Activated gamma-delta T cell treated with anti-CD3 and anti-CD28 coated beads, Interleukin-2, amount 50 U/mL, for 16 hours (primary cell): ENCODE data around the gene PANK2.
A peak's percentile ranks its signal among the peaks of the same experiment; 100 is the strongest.
"Not testable (repeated sequence)": the region's sequence is repeated elsewhere in the genome, so short reads cannot be mapped to it uniquely, and the experiment has no call there.

Experiments used
- DNase-seq: peaks from one replicate; pipeline ENCODE4 v3.0.0-alpha.2; 2020; ENCODE audit warnings: low read depth

The PANK2 gene

DNA sequence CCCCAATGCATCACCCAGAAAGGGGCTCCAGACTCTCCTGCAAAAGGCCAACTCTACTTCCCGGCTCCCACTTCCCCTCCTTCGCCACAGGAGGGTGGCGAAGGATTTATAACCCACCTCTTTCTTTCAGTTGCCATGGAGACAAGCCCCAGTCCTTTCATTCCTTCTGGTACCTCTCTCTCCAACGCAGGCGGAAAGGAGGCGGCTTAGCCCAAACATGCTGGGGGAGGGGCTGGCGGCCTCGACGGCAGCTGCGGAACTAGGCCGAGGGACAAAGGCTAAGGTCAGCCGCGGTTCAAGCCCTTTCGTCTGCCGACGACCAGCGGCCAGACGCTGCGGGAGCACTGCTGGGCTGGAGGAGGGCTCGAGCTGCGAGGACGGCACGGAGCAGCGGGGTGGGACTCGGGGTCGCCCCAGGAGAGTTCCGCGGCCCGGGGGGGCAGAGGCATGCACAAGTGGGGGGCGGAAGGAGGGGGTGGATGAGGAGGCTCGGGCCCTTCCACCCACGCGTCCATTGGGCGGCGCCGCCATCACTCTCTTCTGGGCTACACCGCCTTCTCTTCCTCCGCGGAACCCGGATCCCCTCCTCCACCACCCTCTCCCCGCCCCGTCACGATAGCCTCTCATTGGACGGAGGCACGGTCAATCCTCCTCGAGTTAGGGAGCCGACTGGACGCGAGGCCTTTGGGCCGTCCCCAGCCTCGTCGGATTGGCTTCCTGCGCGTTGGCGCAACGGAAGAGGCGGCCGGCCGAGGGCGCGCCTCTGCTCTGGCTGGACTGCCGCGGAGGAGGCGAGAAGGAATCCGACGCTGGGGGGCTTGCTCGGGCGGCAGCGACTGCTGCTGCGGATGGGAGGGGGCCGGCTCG lies at the start of gene PANK2:
TSS of gene PANK2 (plus strand) at position 766 of the 867 bp plus-strand sequence.
- DNase-seq, result peak; percentile 96

DNA sequence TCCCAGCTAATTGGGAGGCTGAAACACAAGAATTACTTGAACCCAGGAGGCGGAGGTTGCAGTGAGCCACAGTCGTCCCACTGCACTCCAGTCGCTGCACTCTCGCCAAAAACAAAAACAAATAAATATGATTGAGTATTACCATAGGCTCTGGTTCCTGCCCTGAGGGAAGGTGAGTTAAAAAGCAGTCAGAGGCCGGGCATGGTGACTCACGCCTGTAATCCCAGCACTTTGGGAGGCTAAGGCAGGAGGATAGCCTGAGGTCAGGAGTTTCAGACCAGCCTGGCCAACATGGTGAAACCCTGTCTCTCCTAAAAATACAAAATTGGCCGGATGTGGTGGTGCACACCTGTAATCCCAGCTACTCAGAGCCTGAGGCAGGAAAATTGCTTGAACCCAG lies 49.0 kb upstream of the PANK2 start:
- DNase-seq, result not testable (repeated sequence)

DNA sequence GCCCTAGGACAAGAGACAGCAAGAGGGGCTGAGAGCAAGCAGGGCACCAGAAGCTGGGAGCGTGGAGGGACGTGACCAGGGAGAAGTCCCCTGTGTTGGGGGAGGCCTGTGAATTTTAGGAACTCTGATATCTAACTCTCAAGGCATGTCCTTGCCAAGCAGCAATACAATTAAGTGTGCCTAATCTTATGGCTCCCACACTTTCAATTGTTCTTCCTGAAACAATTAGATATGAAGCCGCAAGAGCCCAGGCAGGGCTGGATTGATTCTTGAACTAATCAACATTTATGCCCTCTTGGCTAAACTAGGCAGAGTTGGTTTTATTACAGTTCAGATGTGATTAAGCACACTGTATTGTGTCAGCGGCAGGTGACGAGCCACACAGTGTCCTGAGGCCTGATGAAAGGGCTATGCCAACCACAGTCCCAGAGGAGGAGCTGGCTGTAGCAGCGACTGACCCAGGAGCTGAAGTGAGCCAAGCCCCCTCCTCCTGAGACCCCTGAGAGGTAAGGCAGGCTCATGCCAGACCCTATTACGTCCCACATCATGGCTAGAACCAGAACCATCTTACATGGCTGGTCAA lies 46.7 kb upstream of the PANK2 start:
- no peak for DNase-seq

DNA sequence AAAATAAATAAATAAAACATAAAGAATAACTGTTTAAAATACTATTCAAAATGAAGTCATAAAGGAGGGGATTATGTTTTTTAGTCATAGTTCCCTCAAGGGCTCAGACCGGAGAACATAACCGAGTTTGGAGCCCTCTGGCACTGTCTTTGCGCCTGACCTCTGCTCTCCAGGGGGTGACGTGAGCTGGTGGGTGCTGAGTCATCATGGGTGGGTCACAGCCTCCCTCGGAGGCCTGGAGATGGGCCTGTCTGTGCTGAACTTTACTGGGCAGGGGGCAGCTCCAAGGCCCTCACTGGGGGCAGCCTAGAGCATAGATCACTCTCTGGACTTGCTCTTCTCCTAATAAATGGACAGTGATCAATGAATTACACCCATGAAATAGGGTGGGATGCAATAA lies 45.7 kb upstream of the PANK2 start:
- no peak for DNase-seq

DNA sequence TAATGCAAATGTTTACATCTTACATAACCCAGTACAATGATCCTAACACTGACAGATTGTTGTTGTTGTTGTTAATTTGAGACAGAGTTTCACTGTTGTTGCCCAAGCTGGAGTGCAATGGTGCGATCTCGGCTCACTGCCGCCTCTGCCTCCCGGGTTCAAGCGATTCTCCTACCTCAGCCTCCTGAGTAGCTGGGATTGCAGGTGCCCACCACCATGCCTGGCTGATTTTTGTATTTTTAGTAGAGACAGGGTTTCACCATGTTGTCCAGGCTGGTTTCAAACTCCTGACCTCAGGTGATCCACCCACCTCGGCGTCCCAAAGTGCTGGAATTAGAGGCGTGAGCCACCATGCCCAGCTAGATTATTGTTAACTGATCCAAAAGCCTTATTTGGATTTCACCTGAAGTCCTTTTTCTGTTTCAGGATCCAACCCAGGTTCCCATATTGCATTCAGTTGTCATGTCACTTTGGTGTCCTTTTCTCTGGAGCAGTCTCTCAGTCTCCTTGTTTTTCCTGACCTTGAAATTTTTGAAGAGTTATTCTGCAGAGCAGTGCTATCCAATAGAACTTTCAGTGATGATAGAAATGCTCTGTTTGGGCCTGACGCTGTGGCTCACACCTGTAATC lies 45.1 kb upstream of the PANK2 start:
- not testable (repeated sequence) for DNase-seq

DNA sequence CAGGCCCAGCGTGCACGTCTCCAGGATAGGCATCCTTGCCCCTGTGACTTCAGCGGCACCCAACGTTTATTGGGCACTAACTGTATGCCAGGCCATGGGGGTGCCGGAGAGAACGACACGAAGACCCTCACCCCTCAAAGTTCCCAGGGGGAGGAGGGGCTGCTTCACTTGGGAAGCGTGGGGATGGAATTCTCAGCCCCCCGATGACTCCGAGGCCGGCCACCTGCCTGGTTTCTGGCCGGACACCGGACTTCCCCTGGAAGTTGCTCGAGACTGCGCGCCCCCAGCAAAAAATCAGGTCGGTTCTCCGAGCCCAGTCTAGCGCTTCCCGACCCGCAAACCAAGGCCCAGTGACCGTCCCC lies 42.8 kb upstream of the PANK2 start:
- no peak for DNase-seq

DNA sequence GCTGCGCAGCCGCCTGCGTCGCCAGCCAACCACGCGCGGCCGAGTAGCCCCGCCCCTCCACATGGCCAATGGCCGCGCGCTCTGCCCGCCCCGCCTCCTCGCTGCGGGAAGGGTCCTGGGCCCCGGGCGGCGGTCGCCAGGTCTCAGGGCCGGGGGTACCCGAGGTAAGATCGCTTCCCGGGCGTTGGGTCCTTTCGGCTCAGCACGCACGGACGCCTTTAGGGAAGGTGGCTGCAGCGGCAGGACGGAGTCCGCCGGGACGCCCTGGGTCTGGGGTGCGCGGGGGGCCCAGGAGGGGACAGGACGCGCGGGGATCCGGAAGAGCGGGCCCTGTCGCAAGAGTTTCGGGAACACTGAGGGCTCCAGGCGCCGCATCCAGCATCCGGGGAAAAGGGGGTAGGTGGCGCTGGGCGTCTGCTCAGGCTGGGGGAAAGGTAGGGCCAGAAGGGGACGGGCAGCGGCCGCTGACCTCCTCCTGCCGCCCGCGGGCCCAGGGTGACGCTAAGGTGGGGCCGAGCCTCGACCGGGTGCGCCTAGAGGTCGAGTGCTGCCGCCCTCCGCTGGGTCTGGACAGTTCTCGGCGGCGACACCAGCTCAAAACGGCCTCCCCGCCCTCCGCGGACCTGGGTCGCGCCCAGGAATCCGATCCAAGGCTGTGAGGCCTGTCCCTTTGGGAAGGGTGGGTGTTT lies 42.3 kb upstream of the PANK2 start, which contains the start of gene MAVS:
TSS of gene MAVS (plus strand) at position 95 of the 689 bp plus-strand sequence. CDS start 7,791 bp downstream, outside the sequence.
- DNase-seq, result peak; percentile 77

DNA sequence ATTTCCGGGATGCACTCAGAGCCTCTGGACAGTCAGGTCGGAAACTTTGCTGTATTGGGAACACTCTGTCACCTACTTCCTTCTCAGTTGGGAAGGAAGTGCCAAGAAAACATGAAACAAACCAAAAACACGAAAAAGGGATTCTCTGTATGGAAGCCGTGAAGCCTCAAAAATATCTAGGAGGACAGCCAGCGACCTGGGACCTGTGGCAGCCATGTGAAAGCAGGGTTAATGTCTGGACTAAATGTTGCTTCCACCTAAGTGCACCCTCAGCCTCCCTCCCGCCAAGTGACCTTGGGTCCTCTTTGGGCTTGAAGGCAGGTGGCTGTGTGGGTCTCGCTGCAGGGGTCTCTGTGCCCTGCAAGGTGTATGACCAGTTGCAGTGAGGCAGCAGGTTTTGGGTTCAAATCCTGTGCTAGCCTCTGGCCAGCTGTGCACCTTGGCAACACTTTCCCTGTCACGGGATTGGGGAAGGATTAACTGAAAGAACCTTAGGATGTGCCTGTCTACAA lies 41.7 kb upstream of the PANK2 start:
- DNase-seq, result no peak

DNA sequence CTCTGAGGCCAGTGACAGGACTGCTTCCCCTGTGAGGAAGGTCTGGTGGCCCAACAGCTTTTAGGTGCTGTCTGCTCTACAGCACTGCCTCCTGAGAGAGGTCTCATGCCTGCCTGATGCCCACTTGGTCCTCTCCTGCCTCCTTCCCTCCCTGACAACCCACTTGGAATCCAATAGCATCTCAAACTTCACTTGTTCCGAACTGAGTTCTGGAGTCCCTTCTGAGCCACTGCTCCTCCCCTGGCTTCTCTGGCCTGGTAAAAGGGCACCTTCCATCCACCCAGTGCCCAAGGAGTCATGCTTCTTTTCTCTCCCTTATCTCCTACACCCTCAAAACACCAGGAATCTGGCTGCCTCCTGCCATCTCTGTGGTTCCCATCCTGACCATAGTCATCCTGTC lies 40.6 kb upstream of the PANK2 start:
- no peak for DNase-seq

DNA sequence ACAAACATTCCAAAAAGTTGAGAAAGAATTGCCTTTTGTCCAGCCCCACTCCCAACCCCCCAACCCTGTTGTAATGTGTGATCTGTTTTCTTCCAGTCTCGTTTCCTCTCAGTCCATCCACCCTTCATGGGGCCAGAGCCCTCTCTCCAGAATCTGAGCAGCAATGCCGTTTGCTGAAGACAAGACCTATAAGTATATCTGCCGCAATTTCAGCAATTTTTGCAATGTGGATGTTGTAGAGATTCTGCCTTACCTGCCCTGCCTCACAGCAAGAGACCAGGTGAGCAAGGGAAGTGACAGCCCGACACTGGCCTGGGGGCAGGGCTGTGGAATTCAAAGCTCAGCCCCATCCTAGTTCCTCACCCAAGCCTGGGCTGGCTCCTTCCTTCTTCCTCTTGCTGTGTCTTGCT lies 34.7 kb upstream of the PANK2 start:
- no peak for DNase-seq

DNA sequence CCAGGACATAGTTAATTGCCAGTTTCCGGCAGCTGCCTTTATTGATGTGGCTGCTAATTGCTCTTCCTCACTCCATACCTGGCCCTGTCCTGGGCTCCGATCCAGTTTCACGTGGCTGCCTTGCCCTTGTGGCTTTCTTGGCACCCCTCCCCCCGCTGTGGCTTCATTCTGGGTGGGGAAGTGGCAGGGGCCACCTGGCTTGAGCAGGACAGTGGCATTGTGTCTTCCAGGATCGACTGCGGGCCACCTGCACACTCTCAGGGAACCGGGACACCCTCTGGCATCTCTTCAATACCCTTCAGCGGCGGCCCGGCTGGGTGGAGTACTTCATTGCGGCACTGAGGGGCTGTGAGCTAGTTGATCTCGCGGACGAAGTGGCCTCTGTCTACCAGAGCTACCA lies 31.8 kb upstream of the PANK2 start:
- no peak for DNase-seq

DNA sequence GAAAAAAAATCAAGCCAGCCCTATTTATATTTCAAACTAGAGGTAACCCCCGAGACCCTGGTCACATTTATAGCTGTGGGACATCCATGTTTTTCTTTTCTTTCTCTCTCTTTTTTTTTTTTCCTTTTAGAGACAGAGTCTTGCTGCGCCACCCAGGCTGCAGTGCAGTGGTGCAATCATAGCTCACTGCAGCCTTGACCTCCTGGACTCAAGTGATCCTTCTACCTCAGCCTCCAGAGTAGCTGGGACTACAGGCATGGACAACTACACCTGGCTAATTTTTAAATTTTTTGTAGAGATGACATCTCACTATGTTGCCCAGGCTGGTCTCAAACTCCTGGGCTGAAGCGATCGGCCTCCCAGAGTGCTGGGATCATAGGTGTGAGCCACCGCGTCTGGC lies 30.5 kb upstream of the PANK2 start:
- DNase-seq, result no peak

DNA sequence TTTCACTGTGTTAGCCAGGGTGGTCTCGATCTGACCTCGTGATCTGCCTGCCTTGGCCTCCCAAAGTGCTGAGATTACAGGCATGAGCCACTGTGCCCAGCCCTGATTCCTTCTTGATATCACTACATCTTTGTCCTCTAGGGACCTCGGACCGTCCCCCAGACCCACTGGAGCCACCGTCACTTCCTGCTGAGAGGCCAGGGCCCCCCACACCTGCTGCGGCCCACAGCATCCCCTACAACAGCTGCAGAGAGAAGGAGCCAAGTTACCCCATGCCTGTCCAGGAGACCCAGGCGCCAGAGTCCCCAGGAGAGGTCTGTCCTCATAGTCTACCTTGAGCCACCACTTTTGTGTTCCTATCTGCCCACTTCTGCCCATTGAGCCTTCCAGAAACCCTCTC lies 28.0 kb upstream of the PANK2 start:
- no peak for DNase-seq

DNA sequence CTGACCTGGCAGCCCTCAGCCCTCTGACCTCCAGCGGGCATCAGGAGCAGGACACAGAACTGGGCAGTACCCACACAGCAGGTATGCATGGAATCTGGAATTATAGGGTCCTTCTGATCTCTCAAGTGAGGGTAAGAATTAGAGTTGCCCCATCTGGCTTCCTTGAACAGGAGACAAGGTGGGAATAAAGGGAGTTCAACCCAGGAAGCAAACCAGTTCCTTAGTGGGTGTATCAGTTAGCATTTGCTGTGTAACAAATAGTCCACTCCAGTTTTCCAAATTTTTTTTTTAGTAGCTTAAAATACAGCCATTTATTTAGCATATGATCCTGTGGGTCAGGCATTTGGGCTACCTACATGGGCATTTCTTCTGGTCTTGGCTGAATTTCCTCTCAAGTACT lies 26.9 kb upstream of the PANK2 start:
- no peak for DNase-seq

DNA sequence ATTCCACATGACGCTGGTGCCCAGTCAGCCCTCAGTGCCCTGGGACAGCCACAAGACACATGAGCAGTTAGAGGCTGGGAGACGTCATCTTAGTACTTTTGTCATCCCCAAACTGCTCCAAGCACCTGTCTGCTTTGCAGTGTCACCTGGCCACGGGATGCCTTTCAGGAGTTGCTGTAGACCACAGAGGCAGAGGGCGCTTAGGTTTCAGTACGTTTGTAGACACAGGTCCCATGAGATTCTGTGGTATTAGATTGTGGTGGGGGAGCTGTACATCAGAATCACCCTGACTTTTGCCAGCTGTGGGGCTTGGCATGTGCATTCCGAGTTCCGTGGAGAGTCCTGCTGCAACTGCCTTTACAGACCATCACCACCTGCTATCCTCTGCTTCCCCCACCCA lies 25.9 kb upstream of the PANK2 start:
- DNase-seq, result no peak

DNA sequence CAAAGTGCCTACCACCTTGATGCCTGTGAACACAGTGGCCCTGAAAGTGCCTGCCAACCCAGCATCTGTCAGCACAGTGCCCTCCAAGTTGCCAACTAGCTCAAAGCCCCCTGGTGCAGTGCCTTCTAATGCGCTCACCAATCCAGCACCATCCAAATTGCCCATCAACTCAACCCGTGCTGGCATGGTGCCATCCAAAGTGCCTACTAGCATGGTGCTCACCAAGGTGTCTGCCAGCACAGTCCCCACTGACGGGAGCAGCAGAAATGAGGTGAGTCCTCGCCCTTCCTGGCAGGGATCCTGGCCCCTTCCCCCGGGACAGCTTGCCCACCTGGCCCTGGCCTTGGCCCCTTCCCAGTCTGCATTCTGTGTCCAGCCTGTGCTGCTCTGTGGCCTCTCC lies 24.7 kb upstream of the PANK2 start:
- no peak for DNase-seq

DNA sequence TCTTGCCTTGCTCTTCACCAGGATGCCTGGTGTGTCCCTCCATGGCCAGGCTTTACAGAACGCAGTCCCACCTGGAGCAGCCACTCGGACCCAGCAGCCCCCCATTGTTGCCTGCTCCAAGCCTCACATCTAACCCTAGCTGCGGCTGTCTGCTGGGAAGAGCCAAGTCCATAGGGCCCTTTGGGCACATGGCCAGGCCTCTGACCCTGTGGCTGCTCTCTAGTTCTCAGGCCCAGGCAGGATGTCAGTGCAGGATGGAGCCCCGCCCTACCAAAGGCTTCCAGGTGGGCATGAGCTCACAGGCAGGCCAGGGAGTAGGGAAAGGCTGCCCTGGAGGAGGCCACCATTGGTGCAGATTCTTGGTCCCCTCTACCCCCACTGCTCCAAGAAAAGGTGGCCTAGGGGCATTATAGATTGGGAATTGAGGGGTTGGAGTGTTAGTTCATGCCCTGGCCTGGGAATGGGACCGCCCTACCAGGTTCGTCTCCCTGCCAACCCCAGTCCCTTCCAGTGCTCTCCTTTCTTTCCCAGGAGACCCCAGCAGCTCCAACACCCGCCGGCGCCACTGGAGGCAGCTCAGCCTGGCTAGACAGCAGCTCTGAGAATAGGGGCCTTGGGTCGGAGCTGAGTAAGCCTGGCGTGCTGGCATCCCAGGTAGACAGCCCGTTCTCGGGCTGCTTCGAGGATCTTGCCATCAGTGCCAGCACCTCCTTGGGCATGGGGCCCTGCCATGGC lies 23.9 kb upstream of the PANK2 start:
- no peak for DNase-seq

DNA sequence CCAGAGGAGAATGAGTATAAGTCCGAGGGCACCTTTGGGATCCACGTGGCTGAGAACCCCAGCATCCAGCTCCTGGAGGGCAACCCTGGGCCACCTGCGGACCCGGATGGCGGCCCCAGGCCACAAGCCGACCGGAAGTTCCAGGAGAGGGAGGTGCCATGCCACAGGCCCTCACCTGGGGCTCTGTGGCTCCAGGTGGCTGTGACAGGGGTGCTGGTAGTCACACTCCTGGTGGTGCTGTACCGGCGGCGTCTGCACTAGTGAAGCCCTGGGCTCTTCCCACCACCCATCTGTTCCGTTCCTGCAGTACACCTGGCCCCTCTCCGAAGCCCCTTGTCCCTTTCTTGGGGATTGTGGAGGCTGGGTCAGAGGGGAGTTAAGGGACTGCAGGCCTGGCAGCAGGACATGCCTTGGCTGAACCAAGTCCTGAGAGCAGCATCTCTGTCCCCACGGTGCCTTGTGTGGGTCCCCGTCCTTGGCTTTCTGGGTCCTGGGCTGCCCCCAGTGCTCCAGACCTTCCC lies 23.2 kb upstream of the PANK2 start:
- DNase-seq, result no peak

DNA sequence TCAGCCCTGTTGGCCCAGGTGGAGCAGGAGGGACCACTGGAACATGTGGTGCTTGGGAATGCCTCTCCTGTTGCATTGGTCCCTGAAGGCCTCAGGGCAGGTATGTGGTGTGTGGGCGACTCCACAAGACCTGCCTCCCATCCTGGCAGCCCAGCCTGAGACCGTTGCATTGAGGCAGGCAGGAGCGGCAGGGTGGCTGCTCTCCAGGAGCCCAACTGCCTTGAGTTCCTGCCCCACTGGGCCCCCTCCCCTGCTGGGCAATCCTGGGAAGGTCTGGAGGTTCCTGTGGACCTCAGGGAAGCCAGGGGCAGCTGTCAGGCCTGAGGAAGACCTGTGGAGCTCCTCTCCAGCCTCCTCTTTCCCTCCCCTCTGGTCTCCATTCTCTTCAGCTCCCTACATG lies 22.7 kb upstream of the PANK2 start:
- DNase-seq, result no peak

DNA sequence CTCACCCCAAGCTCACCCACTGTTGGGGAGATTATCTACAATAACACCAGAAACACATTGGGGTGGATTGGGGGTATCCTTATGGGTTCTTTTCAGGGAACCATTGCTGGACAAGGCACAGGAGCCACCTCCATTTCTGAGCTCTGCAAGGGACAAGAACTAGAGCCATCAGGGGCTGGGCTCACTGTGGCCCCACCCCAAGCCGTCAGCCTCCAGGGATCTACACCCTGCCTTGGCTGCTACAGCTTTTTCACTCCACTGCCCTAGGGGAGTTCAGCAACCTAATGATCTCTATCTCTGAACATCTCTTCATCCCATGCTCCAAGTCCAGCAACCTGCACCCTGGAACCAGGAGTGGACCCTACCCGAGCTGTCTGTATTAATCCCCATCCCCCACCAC lies 21.4 kb upstream of the PANK2 start:
- DNase-seq, result no peak

DNA sequence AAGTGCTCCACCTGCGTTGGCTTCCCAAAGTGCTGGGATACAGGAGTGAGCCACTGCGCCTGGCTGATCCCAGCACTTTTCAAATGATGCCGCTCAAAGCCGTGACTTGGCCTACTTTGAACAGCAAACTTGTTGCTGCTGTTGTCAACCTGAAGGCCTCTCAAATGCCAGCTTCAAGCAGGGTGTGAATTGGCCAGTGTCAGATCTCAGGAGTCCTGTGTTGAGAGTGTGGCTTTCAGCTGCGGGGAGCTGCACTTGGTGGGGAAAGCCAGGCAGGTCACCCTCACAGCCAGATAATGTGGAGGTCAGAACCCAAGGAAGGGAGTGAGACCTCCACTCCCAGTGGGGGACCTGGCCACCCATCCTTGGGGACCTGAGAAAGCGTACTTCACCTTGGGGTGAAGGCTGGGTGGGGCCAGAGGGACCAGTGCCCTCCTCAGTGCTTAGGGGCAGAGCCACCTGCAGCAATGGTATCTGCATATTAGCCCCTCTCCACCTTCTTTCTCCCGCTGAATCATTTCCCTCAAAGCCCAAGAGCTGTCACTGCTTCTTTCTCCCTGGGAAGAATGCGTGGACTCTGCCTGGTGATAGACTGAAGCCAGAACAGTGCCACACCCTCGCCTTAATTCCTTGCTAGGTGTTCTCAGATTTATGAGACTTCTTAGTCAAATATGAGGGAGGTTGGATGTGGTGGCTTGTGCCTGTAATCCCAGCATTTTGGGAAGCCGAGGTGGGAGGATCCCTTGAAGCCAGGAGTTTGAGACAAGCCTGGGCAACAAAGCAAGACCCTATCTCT lies 19.1 kb upstream of the PANK2 start:
- DNase-seq, result no peak
